Adipocyte (in vitro differentiated cells): ENCODE results near the gene GLCE.

ENCODE experiments used
- DNase-seq: peaks from one replicate; pipeline ENCODE4 v3.0.0-alpha.2; 2015; ENCODE audit warnings: low read depth
- H3K27me3 ChIP-seq: replicated peaks from 2 replicates; pipeline ENCODE4 v1.7.0; 2013; ENCODE audit warnings: mild to moderate bottlenecking, low read length, moderate library complexity; ENCODE audit not compliant: control insufficient read depth, insufficient read depth
- H3K36me3 ChIP-seq: 2 replicates; pipeline ENCODE4 v1.7.0; 2013; ENCODE audit warnings: low read length, mild to moderate bottlenecking, moderate library complexity; ENCODE audit not compliant: control insufficient read depth, insufficient read depth, severe bottlenecking
- H3K4me1 ChIP-seq: 2 replicates; pipeline ENCODE4 v1.7.0; 2013; ENCODE audit warnings: mild to moderate bottlenecking, low read length, moderate library complexity; ENCODE audit not compliant: control insufficient read depth, insufficient read depth
- H3K4me3 ChIP-seq: 2 replicates; pipeline ENCODE4 v1.7.0; 2013; ENCODE audit warnings: mild to moderate bottlenecking, low read length, moderate library complexity
- H3K9ac ChIP-seq: 2 replicates; pipeline ENCODE4 v1.7.0; 2013; ENCODE audit warnings: mild to moderate bottlenecking, low read length, moderate library complexity
- H3K9me3 ChIP-seq: 2 replicates; pipeline ENCODE4 v1.7.0; 2013; ENCODE audit warnings: mild to moderate bottlenecking, low read length, moderate library complexity; ENCODE audit not compliant: control insufficient read depth

GLCE gene

DNA sequence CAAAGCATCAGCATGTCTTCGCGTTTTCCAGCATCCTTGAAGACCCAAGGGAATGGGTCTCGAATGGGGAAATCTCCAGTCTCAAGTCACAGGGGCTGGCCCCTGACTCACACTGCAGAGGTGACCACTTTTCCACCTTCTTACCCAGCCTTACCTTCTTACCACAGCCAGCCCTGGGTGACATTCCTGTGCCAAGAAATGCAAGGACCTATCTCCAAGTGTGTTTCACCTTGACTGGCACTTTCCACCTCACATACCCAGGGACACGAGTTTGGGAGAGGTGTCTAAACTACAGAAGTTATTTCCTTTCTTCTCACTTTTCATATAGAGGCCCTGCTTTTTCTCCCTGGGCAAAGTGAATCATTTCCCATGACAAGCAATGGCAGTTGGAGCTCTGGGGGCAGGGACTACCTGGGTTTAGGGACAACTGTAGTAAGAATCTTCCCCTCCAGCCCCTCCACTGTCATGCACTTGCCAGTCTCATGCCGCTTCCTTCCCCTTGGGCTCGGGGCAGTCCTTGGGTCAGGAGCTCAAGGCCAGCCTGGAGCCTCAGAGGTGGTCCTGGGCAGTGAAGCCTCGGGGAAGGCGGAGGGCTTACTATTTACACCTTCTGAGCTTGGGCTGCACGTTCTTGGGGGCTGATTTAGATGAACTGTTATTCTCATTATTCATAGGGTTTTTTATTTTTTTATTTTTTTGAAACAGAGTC, 155.1 kb downstream of the GLCE start:
- no peaks in the 10 kb centered on the region for H3K9me3 ChIP-seq
- no peak overlapping the region for H3K4me3 ChIP-seq
- DNase-seq: no peak
- no peaks in the 10 kb centered on the region for H3K27me3 ChIP-seq
- H3K36me3 ChIP-seq: no peaks in the 10 kb centered on the region
- H3K9ac ChIP-seq: no peak overlapping the region
- no peaks in the 10 kb centered on the region for H3K4me1 ChIP-seq

DNA sequence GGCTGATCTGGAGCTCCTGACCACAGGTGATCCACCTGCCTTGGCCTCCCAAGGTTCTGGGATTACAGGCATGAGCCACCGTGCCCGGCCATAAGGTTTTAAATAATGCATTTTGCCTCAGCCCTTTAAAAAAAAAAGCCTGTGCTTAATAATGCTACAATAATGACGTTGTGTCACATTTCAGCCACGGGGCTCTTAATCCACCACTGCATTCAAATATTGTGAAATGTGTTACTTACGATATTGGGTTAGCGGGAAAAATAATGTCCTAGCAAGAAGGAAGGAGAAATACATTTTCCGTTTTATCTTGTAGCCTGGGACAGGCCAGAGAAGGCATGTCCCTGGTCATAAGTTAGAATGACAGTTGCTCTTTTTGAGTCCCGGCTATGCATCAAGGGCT, 155.9 kb downstream of the GLCE start:
- Histone ChIP-seq H3K9me3 (no peaks in the 10 kb centered on the region), H3K27me3 (no peaks in the 10 kb centered on the region), H3K36me3 (no peaks in the 10 kb centered on the region), H3K4me3 (no peak overlapping the region), H3K9ac (no peak overlapping the region), H3K4me1 (no peaks in the 10 kb centered on the region)
- no peak for DNase-seq

DNA sequence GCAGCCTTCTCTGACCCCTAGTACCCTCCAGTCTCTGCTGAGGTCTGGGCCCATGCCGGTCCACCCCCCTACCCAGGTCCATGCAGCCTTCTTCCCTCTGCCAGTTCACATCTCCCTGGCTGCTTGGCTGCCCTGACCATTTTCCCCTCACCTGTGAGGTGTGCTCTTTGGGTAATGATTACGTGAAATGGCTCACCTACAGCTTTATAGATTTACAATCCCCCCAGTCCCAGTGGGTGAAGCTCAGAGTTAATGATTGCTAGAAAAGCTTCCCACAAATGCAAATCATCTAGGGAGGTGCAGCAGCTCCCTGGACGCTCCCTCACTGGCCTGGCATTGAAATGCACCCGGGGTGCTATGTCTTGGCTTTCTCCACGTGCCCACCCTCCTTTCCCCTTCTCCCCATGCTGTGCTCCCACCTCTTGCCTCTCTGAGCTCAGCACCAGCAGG, 157.0 kb downstream of the GLCE start:
- no peaks in the 10 kb centered on the region for H3K27me3 ChIP-seq
- no peak overlapping the region for H3K9ac ChIP-seq
- H3K4me1 ChIP-seq: no peaks in the 10 kb centered on the region
- H3K4me3 ChIP-seq: no peak overlapping the region
- H3K9me3 ChIP-seq: no peaks in the 10 kb centered on the region
- DNase-seq: no peak
- H3K36me3 ChIP-seq: no peaks in the 10 kb centered on the region

DNA sequence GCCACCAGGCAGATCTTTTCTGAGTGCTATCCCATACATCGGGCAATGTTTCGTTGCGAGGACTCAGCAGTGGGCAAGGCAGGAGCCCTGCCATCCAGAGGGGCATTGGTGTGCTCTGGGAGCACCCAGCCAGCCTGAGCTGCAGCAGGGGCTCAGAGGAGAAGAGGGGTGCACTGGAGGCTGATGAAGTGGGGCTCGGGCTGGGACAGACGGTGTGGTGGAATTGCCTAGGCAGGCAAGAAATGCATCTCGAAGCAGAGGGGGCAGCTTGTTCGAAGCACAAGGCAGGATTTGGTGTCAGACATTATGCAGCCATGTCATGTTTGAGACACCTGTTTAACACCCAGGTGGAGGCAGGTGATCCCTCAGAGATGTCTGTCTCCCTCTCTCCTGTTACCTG, 157.6 kb downstream of the GLCE start:
- H3K36me3 ChIP-seq: no peaks in the 10 kb centered on the region
- no peaks in the 10 kb centered on the region for H3K27me3 ChIP-seq
- H3K9ac ChIP-seq: no peak overlapping the region
- H3K9me3 ChIP-seq: no peaks in the 10 kb centered on the region
- H3K4me3 ChIP-seq: no peak overlapping the region
- DNase-seq: no peak
- no peaks in the 10 kb centered on the region for H3K4me1 ChIP-seq

DNA sequence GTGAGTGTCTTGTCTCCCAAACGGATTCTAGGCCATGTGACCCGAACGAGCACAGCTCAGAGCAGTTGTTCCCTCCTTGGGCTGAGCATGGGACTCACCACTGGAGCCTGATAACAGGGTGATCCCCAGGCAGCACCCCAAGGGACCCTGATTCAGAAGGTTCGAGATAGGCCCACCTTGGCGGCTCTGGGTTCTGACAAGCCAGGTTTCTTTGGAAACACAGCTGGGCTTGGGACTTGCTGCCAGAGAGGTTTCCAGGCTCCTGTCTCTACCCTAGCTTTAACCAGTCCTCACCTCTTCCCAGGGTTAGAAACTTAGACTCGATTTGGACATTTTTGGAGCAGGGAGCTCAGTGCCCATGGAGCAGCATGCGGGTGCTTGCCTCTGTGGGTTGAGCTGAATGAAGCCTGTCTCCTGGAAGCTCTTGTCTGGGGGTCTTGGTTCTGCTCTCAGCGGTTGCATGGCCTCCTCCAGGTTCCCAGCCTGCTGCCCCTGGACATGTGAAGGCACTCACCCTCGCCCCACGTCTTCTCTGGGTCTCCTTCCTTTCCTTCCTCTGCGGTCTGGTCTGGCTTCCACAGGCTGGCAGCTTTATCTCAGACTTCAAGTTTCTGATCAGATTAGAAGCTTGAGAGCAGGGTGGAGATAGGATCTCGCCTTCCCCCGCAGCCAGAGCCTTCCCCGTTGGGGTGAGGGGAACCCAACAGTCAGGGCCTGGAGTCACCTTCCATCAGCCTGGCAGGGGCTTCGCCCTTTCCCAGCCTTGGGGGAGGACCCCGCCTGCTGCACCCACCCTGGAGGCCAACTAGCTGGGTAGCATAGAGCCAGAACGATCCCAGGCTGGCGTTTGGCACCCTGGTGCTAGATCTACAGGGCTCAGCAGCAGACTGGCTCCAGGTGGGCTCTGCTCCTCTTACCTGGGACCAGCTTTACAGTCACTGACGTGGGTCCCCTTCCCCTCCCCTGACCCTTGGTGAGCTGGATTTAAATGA, 159.2 kb downstream of the GLCE start:
- DNase-seq: no peak
- H3K9me3 ChIP-seq: no peaks in the 10 kb centered on the region
- no peak overlapping the region for H3K4me3 ChIP-seq
- no peaks in the 10 kb centered on the region for H3K36me3 ChIP-seq
- H3K27me3 ChIP-seq: no peaks in the 10 kb centered on the region
- no peaks in the 10 kb centered on the region for H3K4me1 ChIP-seq
- no peak overlapping the region for H3K9ac ChIP-seq

DNA sequence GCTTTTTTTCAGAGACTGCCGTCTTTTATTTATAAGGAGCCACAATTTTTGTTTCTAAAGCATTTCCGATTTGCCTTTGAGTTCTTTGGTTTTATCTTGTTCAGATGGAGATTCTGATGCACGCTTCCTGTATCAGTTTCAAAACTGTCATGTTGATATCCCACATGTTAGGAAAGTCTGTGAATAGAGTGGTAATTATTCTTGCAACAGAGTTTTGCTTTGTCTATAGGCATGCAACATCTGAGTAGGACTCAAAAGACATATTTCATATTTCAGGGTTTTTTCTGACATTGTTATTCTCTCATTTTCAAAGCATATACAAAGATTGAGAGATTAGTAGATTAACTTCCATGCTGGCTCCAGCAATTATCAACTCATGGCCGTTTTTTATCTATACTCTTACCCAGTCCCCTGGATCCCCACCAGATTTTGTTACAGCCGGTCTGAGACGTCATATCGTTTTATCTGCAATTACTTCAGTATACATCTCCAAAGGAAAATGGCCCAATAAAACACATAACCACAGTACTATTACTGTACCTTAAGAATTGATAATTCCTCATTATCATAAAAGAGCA, 160.6 kb downstream of the GLCE start:
- H3K4me1 ChIP-seq: no peaks in the 10 kb centered on the region
- H3K9ac ChIP-seq: no peak overlapping the region
- DNase-seq: no peak
- no peaks in the 10 kb centered on the region for H3K9me3 ChIP-seq
- H3K36me3 ChIP-seq: no peaks in the 10 kb centered on the region
- H3K4me3 ChIP-seq: no peak overlapping the region
- no peaks in the 10 kb centered on the region for H3K27me3 ChIP-seq
